ENCODE results near the gene CMPK2.
"Not testable (repeated sequence)": the region's sequence is repeated elsewhere in the genome, so short reads cannot be mapped to it uniquely, and the experiment has no call there.

Gene CMPK2

GRCh38 chr2:6866275-6866671 lies 566 bp upstream of the CMPK2 start:
- peaks cover 9% of the 10 kb centered on the region for H3K9me3 Mint-ChIP-seq
- peak overlapping the region; percentile 99 for H3K4me3 Mint-ChIP-seq
- H3K27ac Mint-ChIP-seq, result peak overlapping the region; percentile 98
- H3K36me3 Mint-ChIP-seq (ENCODE audit: low read depth), result peaks cover 41% of the 10 kb centered on the region
- H3K27me3 Mint-ChIP-seq (ENCODE audit: low read depth), result peaks cover under 1% of the 10 kb centered on the region
- peaks cover 54% of the 10 kb centered on the region for H3K4me1 Mint-ChIP-seq (ENCODE audit: low read depth)

DNA sequence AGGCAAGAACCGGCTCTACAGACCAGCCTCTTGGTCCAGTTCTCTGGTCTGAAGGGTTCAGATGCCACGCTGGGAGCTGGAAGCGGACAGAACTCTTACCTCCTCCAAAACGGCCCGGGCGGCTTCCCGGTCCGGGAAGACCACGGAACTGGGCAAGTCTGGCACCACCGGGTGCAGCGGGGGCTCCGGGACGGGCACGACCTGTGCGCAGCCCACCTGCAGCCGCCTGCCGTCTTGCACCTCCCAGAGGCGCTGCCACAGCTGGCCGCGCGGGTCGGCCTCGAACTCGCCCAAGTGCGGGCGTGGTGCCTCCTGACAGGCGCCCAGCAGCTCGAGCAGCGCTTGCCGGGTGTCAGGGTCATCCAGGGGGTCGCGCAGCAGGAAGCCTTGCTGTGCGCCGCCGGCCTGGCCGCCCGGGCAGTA lies 773 bp downstream of the CMPK2 start:
- H3K27me3 Mint-ChIP-seq (ENCODE audit: low read depth), result no peaks in the 10 kb centered on the region
- peaks cover 59% of the 10 kb centered on the region for H3K4me1 Mint-ChIP-seq (ENCODE audit: low read depth)
- peak overlapping the region; percentile 75 for H3K27ac Mint-ChIP-seq
- H3K9me3 Mint-ChIP-seq, result peaks cover 20% of the 10 kb centered on the region
- H3K4me3 Mint-ChIP-seq, result peak overlapping the region; percentile 84
- H3K36me3 Mint-ChIP-seq (ENCODE audit: low read depth), result peaks cover 55% of the 10 kb centered on the region

- H3K36me3 Mint-ChIP-seq (ENCODE audit: low read depth), result peaks cover 58% of the 10 kb centered on the region
- H3K4me1 Mint-ChIP-seq (ENCODE audit: low read depth), result peaks cover 58% of the 10 kb centered on the region
- H3K4me3 Mint-ChIP-seq, result peak overlapping the region; percentile 84
- peaks cover 23% of the 10 kb centered on the region for H3K9me3 Mint-ChIP-seq
- H3K27ac Mint-ChIP-seq, result peak overlapping the region; percentile 75
- no peaks in the 10 kb centered on the region for H3K27me3 Mint-ChIP-seq (ENCODE audit: low read depth)
These were observed 1.4 kb downstream of the CMPK2 start for GRCh38 chr2:6864231-6864754.

GRCh38 chr2:6863792-6864191 lies 1.9 kb downstream of the CMPK2 start:
- peaks cover 28% of the 10 kb centered on the region for H3K9me3 Mint-ChIP-seq
- no peaks in the 10 kb centered on the region for H3K27me3 Mint-ChIP-seq (ENCODE audit: low read depth)
- peaks cover 60% of the 10 kb centered on the region for H3K4me1 Mint-ChIP-seq (ENCODE audit: low read depth)
- no peak overlapping the region for H3K27ac Mint-ChIP-seq
- H3K4me3 Mint-ChIP-seq, result peak overlapping the region; percentile 84
- H3K36me3 Mint-ChIP-seq (ENCODE audit: low read depth), result peaks cover 60% of the 10 kb centered on the region

- H3K27me3 Mint-ChIP-seq (ENCODE audit: low read depth), result no peaks in the 10 kb centered on the region
- H3K4me1 Mint-ChIP-seq (ENCODE audit: low read depth), result peaks cover 68% of the 10 kb centered on the region
- peak overlapping the region; percentile 29 for H3K27ac Mint-ChIP-seq
- peaks cover 85% of the 10 kb centered on the region for H3K36me3 Mint-ChIP-seq (ENCODE audit: low read depth)
- peaks cover 34% of the 10 kb centered on the region for H3K9me3 Mint-ChIP-seq
- no peak overlapping the region for H3K4me3 Mint-ChIP-seq
These were observed 5.4 kb downstream of the CMPK2 start for GRCh38 chr2:6860296-6860695.

DNA sequence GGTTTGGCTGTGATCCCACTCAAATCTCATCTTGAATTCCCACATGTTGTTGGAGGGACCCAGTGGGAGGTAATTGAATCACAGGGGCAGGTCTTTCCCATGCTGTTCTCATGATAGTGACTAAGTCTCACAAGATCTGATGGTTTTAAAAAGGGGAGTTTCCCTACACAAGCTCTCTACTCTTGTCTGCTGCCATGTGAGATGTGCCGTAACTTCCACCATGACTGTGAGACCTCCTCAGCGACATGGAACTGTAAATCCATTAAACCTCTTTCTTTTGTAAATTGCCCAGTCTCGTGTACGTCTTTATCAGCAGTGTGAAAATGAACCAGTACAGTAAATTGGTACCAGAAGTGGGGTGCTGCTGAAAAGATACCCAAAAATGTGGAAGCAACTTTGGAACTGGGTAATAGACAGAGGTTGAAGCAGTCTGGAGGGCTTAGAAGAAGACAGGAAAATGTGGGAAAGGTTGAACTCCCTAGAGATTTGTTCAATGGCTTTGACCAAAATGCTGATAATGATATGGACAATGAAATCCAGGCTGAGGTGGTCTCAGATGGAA lies 7.2 kb downstream of the CMPK2 start:
- Mint-ChIP-seq H3K4me1 (ENCODE audit: low read depth) (peaks cover 66% of the 10 kb centered on the region), H3K9me3 (peaks cover 34% of the 10 kb centered on the region), H3K36me3 (ENCODE audit: low read depth) (peaks cover 89% of the 10 kb centered on the region)
- H3K27ac Mint-ChIP-seq; H3K27me3 Mint-ChIP-seq (ENCODE audit: low read depth); H3K4me3 Mint-ChIP-seq: not testable (repeated sequence)

- Mint-ChIP-seq H3K9me3 (peaks cover 28% of the 10 kb centered on the region), H3K4me3 (no peak overlapping the region), H3K36me3 (ENCODE audit: low read depth) (peaks cover 81% of the 10 kb centered on the region), H3K27ac (no peak overlapping the region), H3K4me1 (ENCODE audit: low read depth) (peaks cover 58% of the 10 kb centered on the region), H3K27me3 (ENCODE audit: low read depth) (no peaks in the 10 kb centered on the region)
These were observed 9.2 kb downstream of the CMPK2 start for GRCh38 chr2:6856548-6856920.

GRCh38 chr2:6855860-6856547 lies 9.7 kb downstream of the CMPK2 start:
- Mint-ChIP-seq H3K9me3 (peaks cover 23% of the 10 kb centered on the region), H3K27me3 (ENCODE audit: low read depth) (no peaks in the 10 kb centered on the region), H3K4me3 (no peak overlapping the region), H3K27ac (no peak overlapping the region), H3K36me3 (ENCODE audit: low read depth) (peaks cover 81% of the 10 kb centered on the region), H3K4me1 (ENCODE audit: low read depth) (peaks cover 53% of the 10 kb centered on the region)

GRCh38 chr2:6854416-6854815 lies 11.3 kb downstream of the CMPK2 start:
- Mint-ChIP-seq H3K36me3 (ENCODE audit: low read depth) (peaks cover 76% of the 10 kb centered on the region), H3K4me3 (no peak overlapping the region), H3K4me1 (ENCODE audit: low read depth) (peaks cover 51% of the 10 kb centered on the region), H3K27me3 (ENCODE audit: low read depth) (no peaks in the 10 kb centered on the region), H3K9me3 (peaks cover 11% of the 10 kb centered on the region), H3K27ac (no peak overlapping the region)

DNA sequence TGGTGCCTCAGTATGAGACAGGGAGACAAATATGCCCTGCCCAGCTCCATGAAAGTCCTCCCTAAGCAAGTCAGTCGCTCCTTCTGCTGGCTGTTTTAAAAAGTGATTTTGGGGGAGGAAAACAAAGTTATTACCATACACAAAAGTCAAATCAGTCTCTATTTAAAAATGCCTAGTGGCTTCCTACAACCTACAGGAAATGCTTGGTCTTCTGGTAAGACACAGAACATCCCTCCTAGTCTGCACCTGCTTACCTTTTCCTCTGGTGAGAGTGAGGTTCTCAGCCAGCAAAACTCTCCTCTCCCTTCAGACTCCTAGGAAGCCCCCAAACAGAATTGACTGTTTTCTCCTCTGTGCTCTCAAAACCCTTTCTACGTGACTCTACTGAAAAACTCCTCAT lies 13.5 kb downstream of the CMPK2 start:
- Mint-ChIP-seq H3K27me3 (ENCODE audit: low read depth) (no peaks in the 10 kb centered on the region), H3K36me3 (ENCODE audit: low read depth) (peaks cover 74% of the 10 kb centered on the region), H3K4me1 (ENCODE audit: low read depth) (peaks cover 52% of the 10 kb centered on the region), H3K27ac (no peak overlapping the region), H3K9me3 (peaks cover 12% of the 10 kb centered on the region), H3K4me3 (no peak overlapping the region)

- no peaks in the 10 kb centered on the region for H3K27me3 Mint-ChIP-seq (ENCODE audit: low read depth)
- H3K27ac Mint-ChIP-seq, result no peak overlapping the region
- H3K9me3 Mint-ChIP-seq, result peaks cover 59% of the 10 kb centered on the region
- H3K36me3 Mint-ChIP-seq (ENCODE audit: low read depth), result peaks cover 73% of the 10 kb centered on the region
- peaks cover 18% of the 10 kb centered on the region for H3K4me1 Mint-ChIP-seq (ENCODE audit: low read depth)
- H3K4me3 Mint-ChIP-seq, result no peak overlapping the region
These were observed 18.6 kb downstream of the CMPK2 start for GRCh38 chr2:6846967-6847681.

DNA sequence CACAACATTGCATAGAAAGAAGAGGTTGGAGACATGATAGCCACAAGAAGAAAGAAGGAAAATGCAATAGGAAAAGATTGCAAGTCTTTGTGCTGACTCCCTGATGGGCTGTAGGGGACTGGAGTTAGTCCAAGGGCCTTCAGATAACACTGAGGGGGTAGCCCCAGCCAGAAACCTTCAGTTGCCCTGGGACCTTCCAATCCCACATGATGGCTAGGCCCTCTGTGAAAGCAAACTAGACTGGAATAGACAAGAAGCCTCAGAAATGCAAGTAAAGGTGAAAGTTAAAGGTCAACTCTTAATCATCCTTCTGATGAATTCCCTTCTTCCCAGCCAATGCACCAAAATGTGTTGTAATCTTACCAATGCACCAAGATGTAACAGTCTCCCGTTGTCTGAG lies 19.2 kb downstream of the CMPK2 start:
- H3K36me3 Mint-ChIP-seq (ENCODE audit: low read depth), result peaks cover 73% of the 10 kb centered on the region
- H3K9me3 Mint-ChIP-seq, result peaks cover 59% of the 10 kb centered on the region
- H3K27ac Mint-ChIP-seq, result no peak overlapping the region
- no peaks in the 10 kb centered on the region for H3K27me3 Mint-ChIP-seq (ENCODE audit: low read depth)
- H3K4me1 Mint-ChIP-seq (ENCODE audit: low read depth), result peaks cover 16% of the 10 kb centered on the region
- H3K4me3 Mint-ChIP-seq, result no peak overlapping the region

DNA sequence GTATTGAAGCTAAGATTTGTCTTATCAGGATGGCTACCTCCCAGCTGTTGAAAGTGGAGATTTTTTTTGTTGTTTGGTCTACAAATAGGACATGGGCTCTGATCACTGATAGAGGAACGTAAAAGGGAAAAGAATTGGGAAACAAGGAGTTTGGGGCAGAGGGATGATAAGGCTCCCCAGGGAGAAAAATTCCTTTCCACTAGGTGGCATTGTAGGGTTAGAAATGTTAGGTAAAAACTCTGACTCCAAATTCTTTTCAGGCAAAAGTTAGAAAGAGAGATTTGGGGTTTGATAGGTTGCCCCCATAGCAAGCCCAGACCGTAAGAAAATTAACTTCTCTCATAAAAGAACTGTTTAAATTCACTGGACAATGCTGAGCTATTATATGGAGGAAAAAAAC lies 19.8 kb downstream of the CMPK2 start:
- peaks cover 18% of the 10 kb centered on the region for H3K4me1 Mint-ChIP-seq (ENCODE audit: low read depth)
- peaks cover 70% of the 10 kb centered on the region for H3K36me3 Mint-ChIP-seq (ENCODE audit: low read depth)
- H3K27ac Mint-ChIP-seq, result no peak overlapping the region
- peaks cover 59% of the 10 kb centered on the region for H3K9me3 Mint-ChIP-seq
- no peaks in the 10 kb centered on the region for H3K27me3 Mint-ChIP-seq (ENCODE audit: low read depth)
- H3K4me3 Mint-ChIP-seq, result no peak overlapping the region

- Mint-ChIP-seq H3K9me3 (peaks cover 59% of the 10 kb centered on the region), H3K27ac (no peak overlapping the region), H3K4me3 (no peak overlapping the region), H3K4me1 (ENCODE audit: low read depth) (peaks cover 15% of the 10 kb centered on the region), H3K27me3 (ENCODE audit: low read depth) (no peaks in the 10 kb centered on the region), H3K36me3 (ENCODE audit: low read depth) (peaks cover 69% of the 10 kb centered on the region)
These were observed 20.4 kb downstream of the CMPK2 start for GRCh38 chr2:6845312-6845711.

Data from T-helper 1 cell treated with Interleukin-12 subunit alpha and Interleukin-12 subunit beta and Interleukin-4 antibody, amounts not matched to agents 30 μg/mL and 1 μg/mL, for 36 hours (primary cell).